Fibroblast of mammary gland (primary cell): ENCODE results near the gene ANXA3.

ENCODE experiments used
- DNase-seq: peaks from one replicate; pipeline ENCODE4 v3.0.0-alpha.2; 2010; ENCODE audit warnings: low read depth
- H3K4me3 ChIP-seq: 2 replicates; pipeline ENCODE4 v1.5.1; 2011; ENCODE audit warnings: low read depth, mild to moderate bottlenecking, low read length, moderate library complexity; ENCODE audit not compliant: control insufficient read depth
- CTCF ChIP-seq: conservative IDR thresholded peaks from 2 replicates; pipeline ENCODE4 v1.5.1; 2011; ENCODE audit warnings: low read depth, low read length, inconsistent platforms; ENCODE audit not compliant: control insufficient read depth, insufficient read depth

Gene ANXA3

GRCh38 chr4:78609580-78609979, 58.0 kb downstream of the ANXA3 start:
- H3K4me3 ChIP-seq, result no peak overlapping the region
- DNase-seq, result no peak
- TF ChIP-seq CTCF, result no peak

GRCh38 chr4:78610546-78611214, 59.1 kb downstream of the ANXA3 start:
- peak; percentile 54 for DNase-seq
- TF ChIP-seq CTCF, result no peak
- H3K4me3 ChIP-seq, result no peak overlapping the region

- H3K4me3 ChIP-seq, result no peak overlapping the region
- no peak for DNase-seq
- no peak for TF ChIP-seq CTCF
Observed at GRCh38 chr4:78611215-78611558, 59.6 kb downstream of the ANXA3 start.

GRCh38 chr4:78612398-78613178, 61.0 kb downstream of the ANXA3 start:
- DNase-seq, result peak; percentile 69
- peak; percentile 74 for TF ChIP-seq CTCF
- no peak overlapping the region for H3K4me3 ChIP-seq

- H3K4me3 ChIP-seq, result no peak overlapping the region
- DNase-seq, result no peak
Observed at GRCh38 chr4:78613522-78614321, 62.2 kb downstream of the ANXA3 start.

GRCh38 chr4:78616046-78616498, 64.5 kb downstream of the ANXA3 start:
- TF ChIP-seq CTCF, result no peak
- no peak overlapping the region for H3K4me3 ChIP-seq
- DNase-seq, result peak; percentile 45

More at GRCh38 chr4:78613522-78614321, 62.2 kb downstream of the ANXA3 start:
- no peak for TF ChIP-seq CTCF
